C4-2B (cell line): Measurements from ENCODE around the gene TNRC6A.

Experiments used
- H3K27ac ChIP-seq: fragments of 450-650 bp; 2 replicates; pipeline ENCODE4 v1.5.1; 2017
- ZFX ChIP-seq: fragments of 450-650 bp; IDR thresholded peaks from 2 replicates; pipeline ENCODE4 v1.6.1; 2017
- TF ChIP-seq, protein P1 (sequence below): fragments of 450-650 bp; conservative IDR thresholded peaks from 2 replicates; pipeline ENCODE4 v1.5.1; 2017; ENCODE audit warnings: mild to moderate bottlenecking

The TNRC6A gene

DNA sequence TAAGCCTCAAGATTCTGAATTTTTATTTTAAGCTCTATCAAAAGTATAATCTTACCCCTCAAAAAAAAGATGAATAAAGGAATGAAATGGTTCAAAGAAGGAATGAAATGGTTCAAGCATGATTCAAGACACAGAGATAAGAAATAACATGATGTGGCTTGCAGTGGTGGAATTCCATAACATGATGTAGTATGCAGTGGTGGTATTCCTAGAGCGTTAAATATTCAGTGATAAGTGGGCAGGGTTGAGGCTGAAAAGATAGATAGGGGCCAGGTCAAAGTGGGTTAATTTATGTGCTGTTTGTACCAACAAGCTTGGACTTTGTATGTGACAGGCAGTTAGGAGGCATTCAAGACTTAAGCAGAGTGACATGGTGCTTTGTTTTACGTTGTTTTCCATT, 29.6 kb downstream of the TNRC6A start:
- TF ChIP-seq ZFX = no peak
- TF ChIP-seq, protein P1, sequence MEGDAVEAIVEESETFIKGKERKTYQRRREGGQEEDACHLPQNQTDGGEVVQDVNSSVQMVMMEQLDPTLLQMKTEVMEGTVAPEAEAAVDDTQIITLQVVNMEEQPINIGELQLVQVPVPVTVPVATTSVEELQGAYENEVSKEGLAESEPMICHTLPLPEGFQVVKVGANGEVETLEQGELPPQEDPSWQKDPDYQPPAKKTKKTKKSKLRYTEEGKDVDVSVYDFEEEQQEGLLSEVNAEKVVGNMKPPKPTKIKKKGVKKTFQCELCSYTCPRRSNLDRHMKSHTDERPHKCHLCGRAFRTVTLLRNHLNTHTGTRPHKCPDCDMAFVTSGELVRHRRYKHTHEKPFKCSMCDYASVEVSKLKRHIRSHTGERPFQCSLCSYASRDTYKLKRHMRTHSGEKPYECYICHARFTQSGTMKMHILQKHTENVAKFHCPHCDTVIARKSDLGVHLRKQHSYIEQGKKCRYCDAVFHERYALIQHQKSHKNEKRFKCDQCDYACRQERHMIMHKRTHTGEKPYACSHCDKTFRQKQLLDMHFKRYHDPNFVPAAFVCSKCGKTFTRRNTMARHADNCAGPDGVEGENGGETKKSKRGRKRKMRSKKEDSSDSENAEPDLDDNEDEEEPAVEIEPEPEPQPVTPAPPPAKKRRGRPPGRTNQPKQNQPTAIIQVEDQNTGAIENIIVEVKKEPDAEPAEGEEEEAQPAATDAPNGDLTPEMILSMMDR = no peak
- H3K27ac ChIP-seq = no peak overlapping the region

DNA sequence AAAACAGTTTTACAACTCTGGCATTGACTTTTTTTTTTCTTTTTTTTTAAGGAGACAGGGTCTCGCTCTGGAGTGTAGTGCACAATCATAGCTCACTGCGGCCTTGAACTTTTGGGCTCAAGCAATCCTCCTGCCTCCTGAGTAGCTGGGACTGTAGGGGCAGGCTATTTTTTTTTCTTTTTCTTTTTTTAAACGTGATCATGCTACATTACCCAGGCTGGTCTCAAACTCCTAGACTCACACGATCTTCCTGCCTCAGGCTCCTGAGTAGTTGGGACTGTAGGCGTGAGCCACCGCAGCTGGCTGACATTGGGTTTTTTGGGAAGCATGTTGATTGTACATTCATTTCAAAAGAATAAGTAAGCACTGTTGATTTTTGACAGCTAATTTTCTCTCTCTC, 32.1 kb downstream of the TNRC6A start:
- TF ChIP-seq ZFX = no peak
- TF ChIP-seq, protein P1 = no peak
- no peak overlapping the region for H3K27ac ChIP-seq

DNA sequence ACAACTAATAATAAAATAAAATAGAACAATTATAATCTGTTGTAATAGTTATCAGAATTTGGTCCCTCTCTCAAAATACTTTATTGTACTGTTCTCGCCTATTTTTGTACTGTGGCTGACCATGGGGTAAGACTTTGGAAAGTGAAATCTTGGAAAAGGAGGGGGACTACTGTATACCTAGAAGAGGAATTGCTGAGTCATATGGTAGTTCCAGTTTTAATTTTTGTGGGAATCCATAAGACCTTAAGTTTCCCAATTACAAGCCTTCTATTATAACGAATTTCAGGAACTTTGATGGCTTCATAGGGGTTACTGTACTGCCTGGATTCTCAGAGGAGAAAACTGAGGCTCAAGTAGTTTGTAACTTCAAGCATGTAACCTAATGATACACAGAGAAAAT, 35.5 kb downstream of the TNRC6A start:
- TF ChIP-seq ZFX = no peak
- TF ChIP-seq, protein P1 = no peak
- H3K27ac ChIP-seq = no peak overlapping the region

DNA sequence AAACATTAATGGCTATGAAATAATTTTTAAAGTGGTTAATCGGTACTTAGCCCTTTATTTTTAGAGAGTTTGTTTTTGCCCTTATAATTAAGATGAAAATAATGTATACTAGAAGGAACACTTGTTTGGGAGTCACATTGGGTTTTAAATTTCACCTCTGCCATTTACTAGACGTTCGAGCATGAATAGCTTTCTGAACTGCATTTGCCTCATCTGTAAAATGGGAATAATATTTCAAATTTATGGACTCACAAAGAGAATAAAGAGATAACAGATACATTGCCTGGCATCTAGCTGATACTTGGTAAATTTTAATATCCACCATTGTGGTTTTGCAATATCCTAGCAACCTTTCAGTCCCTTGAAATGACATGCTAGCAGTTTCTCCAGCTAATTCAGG, 36.6 kb downstream of the TNRC6A start:
- TF ChIP-seq, protein P1 = no peak
- no peak for TF ChIP-seq ZFX
- no peak overlapping the region for H3K27ac ChIP-seq

DNA sequence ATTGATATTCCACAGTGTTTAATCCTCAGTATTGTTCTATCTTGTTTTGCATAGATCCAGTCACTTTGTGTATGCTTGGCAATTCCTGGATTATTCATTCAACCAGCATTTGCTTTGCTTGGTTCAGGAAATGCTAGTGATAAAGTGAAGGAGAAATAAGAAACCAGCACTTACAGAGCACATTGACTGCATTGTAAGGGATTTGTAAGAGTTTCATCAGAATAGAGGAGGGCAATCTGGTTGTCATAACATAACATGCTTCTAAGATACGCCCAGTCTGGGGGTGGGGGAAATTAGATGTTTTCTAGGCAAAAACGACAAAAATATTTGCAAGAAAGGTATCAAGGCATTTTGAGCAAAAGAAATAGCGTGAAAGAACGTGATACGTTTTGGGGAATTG, 40.4 kb downstream of the TNRC6A start:
- TF ChIP-seq, protein P1 = no peak
- TF ChIP-seq ZFX = no peak
- H3K27ac ChIP-seq = no peak overlapping the region

DNA sequence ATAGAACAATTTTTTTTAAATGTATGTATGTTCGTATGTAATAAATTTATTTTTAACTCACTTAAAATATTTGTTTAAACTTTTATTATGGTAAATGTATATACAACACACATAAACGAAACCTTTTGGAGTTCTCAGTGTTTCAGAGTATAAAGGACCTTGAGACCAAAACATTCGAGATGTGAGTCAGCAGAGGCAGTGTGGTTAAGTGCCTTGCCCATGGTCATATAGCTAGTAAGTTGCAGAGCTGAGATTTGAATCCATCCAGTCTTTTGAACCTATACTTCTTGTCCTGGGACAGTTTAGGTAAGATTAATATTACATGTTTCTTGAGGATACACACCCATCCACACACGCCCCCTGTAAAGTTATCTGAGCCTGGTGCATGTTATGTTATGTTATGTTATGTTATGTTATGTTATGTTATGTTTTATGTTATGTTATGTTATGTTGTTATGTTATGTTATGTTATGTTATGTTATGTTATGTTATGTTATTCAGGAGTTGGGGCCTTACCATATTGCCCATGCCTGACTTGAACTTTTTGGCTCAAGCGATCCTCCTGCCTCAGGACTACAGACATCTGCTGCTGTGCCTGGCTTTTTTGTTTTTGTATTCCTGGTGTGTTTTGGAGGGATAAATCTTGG, 41.8 kb downstream of the TNRC6A start:
- H3K27ac ChIP-seq = no peak overlapping the region
- TF ChIP-seq, protein P1 = no peak
- no peak for TF ChIP-seq ZFX

DNA sequence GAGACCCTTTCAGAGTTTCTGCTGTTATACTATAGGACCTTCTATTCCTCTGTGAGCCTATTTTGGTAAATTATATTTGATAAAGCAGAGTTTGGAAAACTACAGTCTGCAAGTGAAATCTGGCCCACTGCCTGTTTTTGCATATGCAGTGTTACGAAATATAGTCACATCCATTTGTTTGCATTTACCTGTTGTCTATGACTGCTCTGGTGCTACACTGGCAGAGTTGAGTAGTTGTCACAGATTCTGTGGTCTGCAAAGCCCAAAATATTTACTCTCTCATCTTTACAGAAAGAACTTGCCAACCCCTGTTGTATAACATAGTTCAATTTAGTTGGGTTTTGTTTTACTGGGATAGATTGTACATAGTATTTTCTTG, 42.3 kb downstream of the TNRC6A start:
- no peak overlapping the region for H3K27ac ChIP-seq
- no peak for TF ChIP-seq ZFX
- TF ChIP-seq, protein P1 = no peak
